Epithelial cell of prostate (primary cell): ENCODE data around the gene FBXL20.

Experiments used
- DNase-seq: peaks from one replicate; pipeline ENCODE4 v3.0.0-alpha.2; 2011; ENCODE audit warnings: low read depth, low spot score
- H3K27ac ChIP-seq: fragments of 450-650 bp; 2 replicates; pipeline ENCODE4 v1.5.1; 2017; ENCODE audit warnings: mild to moderate bottlenecking

FBXL20 gene

DNA sequence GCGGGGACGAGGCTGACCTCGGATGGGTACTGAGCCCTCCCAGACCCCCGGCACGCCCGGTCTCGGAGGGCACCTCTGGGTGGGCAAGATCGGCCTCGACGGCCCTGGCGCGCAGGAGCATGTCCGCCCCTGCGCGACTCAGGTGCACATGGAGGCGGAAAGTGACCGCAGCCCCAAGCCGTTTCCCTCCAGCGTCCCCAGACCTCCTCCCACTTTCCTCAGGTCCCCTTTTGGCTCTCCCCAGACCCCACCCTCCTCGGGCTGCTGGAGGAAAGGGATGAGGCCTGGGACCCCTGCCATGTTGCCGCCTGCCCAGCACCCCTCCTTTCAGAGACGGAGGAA lies 191.4 kb downstream of the FBXL20 start:
- DNase-seq, result no peak
- H3K27ac ChIP-seq, result no peak overlapping the region

DNA sequence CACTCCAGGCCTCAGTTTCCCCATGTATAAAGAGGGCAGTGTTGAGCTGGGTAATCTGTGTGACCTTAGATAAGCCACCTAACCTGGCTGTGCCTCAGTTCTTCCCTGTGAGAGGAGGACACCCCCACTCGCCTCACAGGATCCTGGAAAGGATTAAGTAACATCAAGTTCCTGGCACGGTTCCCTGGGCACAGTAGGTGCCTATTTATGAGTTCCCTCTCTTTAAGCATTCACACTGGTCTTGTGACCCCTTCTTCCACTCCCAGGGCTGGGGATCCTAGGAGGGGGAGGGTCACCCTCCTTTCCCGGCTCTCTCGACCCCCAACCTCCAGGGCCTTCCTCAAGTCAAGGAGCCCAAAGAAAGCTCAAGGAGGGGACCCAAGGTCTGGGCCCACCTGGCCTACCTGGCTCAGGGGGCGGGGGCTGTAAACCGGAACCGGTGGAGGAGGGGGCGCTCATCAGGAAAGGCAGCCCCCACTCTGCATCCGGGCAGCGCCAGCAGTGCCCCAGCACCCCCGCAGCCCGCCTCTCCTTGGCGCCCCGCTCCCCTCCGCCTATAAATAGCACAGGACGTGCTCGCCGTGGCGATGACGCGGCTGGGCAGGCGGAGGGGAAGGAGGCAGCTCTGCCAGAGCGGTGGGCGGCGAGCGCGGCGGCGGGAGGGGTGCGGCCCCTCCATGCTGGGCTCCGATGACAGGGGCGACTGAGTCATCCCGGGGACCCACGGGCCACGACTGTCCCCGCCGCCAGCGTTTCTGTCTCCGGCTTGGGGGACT lies 191.9 kb downstream of the FBXL20 start:
- DNase-seq, result no peak
- no peak overlapping the region for H3K27ac ChIP-seq

DNA sequence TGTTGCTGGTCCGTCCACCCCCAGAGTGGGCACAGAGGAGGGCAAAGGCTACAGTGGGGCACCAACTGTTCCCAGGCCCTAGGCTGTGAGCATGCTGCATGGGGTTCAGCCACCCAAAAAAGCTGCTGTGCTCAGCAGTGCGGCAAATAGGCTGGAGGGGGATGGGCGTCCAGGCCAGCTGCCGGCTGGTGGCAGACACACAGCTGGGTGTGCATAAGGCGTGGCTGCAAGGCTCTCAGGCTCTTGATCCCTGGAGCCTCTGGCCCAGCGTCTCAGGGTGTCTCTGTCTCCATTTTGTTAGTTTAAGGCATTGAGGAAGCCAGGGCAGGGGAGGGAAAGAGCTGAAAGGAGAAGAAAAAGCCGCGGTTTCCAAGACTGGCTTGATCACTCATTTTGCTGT lies 192.5 kb downstream of the FBXL20 start:
- DNase-seq, result no peak
- no peak overlapping the region for H3K27ac ChIP-seq

DNA sequence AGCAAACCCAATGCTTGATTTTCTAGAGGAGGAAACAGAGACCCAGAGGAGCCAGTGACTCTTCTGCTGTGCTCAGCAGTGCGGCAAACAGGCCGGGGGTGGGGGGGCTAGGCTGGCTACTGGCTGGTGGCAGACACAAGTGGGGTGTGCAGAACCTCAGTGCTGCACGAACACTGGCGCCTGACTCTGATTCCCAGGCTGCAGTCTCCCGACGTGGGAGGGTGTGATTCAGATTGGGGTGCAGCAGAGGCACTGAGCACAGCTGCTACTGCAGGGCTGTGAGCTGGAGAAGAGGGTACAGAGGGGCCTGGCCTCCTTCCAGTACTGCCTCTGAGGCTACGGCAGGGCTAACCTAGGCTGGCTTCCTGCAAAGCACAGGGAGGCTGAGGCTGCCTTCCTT lies 193.3 kb downstream of the FBXL20 start:
- no peak overlapping the region for H3K27ac ChIP-seq

DNA sequence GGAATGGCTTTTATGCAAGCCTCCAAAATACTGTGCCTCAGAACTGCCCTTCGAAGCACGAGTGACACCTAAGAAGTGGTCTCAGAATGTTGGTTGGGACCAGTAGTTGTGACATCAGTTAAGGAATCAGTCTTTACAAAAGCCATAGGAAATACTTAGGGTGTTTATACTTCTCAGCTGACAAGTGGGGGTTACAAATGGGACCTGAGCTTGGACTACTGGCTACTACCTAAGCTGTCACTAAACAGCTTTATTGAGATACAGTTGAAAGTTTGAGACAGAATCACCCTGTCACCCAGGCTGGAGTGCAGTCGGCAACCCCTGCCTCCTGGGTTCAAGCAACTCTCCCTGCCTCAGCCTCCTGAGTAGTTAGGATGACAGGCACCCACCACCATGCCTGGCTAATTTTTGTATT lies 196.3 kb downstream of the FBXL20 start:
- DNase-seq, result no peak

More for the DNA sequence above, 193.3 kb downstream of the FBXL20 start:
- no peak for DNase-seq

DNA sequence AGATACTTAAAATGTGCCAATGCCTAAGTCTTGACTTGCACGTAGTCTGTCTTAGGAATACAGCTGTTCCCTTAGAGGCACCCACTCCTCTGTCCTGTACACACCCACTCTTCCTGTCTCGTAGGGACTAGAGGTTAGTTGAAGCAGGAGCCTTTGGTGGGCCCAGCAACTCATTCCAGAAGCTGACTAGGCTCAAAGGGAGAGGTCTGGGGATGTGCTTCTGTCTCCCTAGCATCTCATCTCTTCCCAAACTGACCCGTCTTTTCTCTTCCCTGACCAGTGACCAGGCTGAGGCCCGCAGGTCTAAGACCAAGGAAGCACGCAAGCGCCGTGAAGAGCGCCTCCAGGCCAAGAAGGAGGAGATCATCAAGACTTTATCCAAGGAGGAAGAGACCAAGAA lies 197.2 kb downstream of the FBXL20 start:
- H3K27ac ChIP-seq, result no peak overlapping the region
- DNase-seq, result no peak

More for the DNA sequence above, 196.3 kb downstream of the FBXL20 start:
- H3K27ac ChIP-seq, result no peak overlapping the region
